Lower lobe of right lung (tissue), 2 donors: ENCODE measurements around the gene THBS4. TPM values are rescaled to one million over a fixed set of nuclear protein-coding genes. Genes with fewer than 3 reads are reported as not detected.

ENCODE experiments used
- ATAC-seq, 2 donors: fragments of 200-7000 bp; cut with Tn5 transposase; one replicate each; pipeline ENCODE4 v1.9.1; 2020 to 2022; ENCODE audit warnings: mild to moderate bottlenecking in 2 of 2, moderate library complexity in 2 of 2
- DNase-seq: peaks from one replicate; pipeline ENCODE4 v3.0.0-alpha.2; 2020
- H3K27ac ChIP-seq: fragments of 200-600 bp; one replicate; pipeline ENCODE4 v1.8.0; 2022
- H3K27me3 ChIP-seq: fragments of 200-600 bp; one replicate; pipeline ENCODE4 v1.8.0; 2022; ENCODE audit warnings: low read depth
- H3K36me3 ChIP-seq: fragments of 200-600 bp; one replicate; pipeline ENCODE4 v1.8.0; 2022; ENCODE audit warnings: mild to moderate bottlenecking
- H3K4me1 ChIP-seq: fragments of 200-600 bp; one replicate; pipeline ENCODE4 v1.8.0; 2022
- H3K4me3 ChIP-seq: fragments of 200-600 bp; one replicate; pipeline ENCODE4 v1.8.0; 2022; ENCODE audit warnings: mild to moderate bottlenecking
- H3K9me3 ChIP-seq: fragments of 200-600 bp; one replicate; pipeline ENCODE4 v1.8.0; 2022
- intact Hi-C: fragments of 100-400 bp; cut with DNase I; formaldehyde crosslinking; loops from one replicate; pipeline ENCODE4 v1.11.0; 2022
- total RNA-seq: library from RNA; stranded (reverse); fragmentation: NEBNext Ultra II Directional; extraction: Animal tissue kit (Norgen Biotek cat#: 25700); gene quantifications from one replicate; pipeline ENCODE4 v1.2.1, GENCODE V29; 2021
- TF ChIP-seq, protein P1 (sequence below): fragments of 200-600 bp; IDR thresholded peaks from one replicate; pipeline ENCODE4 v1.8.0; 2022; ENCODE audit warnings: antibody characterized with exemption, mild to moderate bottlenecking
- donor health status: DM: no; HTN: yes; CAD: no; lungs with severe emphysema.

The THBS4 gene
- total RNA-seq, 1 donor from 2014 or later = 2.9 TPM

DNA sequence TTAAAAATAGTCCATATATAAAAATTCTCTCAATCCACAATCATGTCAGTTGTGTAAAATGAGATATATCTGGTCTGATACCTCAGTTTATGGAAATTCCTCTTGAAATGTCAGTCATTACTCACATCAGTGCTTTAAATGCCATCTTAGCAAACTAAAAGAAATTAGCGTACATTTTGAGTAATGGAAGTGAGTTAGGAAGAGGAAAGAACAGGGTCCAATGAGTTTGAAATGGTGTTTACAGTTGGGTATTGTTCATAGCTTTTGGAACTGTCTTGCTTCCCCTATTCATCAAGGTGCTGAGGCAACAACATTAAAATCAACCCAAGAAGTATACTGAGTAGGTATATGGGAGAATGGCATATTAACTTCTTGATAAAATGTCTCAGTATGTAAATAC is 35.4 kb upstream of the THBS4 start:
- intact Hi-C loops = no loop called here
- H3K36me3 ChIP-seq = no peaks in the 10 kb centered on the region
- DNase-seq (no peak), ATAC-seq (no peak)
- H3K4me1 ChIP-seq = no peaks in the 10 kb centered on the region
- no peak overlapping the region for H3K27ac ChIP-seq
- H3K4me3 ChIP-seq = no peak overlapping the region
- TF ChIP-seq, protein P1, sequence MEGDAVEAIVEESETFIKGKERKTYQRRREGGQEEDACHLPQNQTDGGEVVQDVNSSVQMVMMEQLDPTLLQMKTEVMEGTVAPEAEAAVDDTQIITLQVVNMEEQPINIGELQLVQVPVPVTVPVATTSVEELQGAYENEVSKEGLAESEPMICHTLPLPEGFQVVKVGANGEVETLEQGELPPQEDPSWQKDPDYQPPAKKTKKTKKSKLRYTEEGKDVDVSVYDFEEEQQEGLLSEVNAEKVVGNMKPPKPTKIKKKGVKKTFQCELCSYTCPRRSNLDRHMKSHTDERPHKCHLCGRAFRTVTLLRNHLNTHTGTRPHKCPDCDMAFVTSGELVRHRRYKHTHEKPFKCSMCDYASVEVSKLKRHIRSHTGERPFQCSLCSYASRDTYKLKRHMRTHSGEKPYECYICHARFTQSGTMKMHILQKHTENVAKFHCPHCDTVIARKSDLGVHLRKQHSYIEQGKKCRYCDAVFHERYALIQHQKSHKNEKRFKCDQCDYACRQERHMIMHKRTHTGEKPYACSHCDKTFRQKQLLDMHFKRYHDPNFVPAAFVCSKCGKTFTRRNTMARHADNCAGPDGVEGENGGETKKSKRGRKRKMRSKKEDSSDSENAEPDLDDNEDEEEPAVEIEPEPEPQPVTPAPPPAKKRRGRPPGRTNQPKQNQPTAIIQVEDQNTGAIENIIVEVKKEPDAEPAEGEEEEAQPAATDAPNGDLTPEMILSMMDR = no peak
- no peaks in the 10 kb centered on the region for H3K9me3 ChIP-seq
- H3K27me3 ChIP-seq = no peaks in the 10 kb centered on the region

DNA sequence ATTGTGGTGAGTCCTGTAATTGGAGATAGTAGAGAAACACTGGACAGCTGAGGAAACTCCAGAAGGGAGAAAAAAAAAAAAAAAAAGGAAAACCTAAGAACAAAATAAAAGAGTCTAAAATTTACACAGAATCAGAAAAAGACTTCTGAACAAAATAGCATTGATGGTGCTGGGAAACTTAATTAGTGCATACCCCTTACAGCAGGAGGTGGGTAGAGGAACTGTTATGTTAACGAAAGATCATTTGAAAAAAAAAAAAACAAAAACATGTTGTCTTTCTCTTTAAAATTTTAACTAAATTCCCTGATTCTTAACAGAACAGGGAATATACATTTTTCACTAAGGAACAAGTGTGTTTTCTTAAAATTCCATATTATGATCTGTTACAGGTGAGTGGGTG is 32.5 kb upstream of the THBS4 start:
- intact Hi-C loops = no loop called here
- no peaks in the 10 kb centered on the region for H3K36me3 ChIP-seq

DNA sequence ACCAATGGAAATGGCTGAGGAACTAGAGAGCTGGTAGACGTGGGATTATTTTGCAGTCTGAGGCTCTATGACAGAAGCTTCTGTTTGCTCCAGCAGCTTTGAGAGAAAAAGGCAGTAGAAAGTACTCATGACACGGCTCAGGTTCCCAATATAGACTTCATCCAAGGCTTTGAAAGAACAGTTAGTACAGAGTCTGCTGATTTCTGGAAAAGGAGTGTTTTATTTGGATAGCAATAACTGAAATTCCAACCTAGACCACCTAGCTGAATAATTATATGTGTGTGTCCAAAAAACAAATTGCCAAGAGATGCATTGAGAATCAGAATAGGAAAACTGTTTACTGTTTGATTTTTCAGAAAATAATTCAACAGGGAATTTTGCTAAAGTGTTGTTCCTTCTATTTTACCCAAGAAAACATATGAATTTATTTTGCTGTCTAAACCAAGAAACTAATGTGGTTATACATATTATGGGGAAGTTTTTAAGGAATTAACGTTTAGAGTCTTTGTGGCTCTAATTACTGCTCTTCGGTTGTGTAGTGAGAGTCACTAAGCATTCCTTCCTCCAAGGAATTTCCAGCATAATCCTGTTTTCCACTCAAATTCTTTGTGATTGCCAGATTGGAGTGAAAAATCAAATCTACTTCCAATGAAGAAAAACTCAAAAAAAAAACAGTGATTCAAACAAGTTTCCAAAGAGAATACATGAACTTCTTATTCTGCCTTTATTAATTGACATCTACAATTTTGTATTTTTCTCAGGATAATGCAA is 26.0 kb upstream of the THBS4 start:
- TF ChIP-seq, protein P1 = no peak
- Histone ChIP-seq H3K4me3 (no peak overlapping the region), H3K27ac (no peak overlapping the region), H3K36me3 (no peaks in the 10 kb centered on the region), H3K27me3 (no peaks in the 10 kb centered on the region), H3K4me1 (no peaks in the 10 kb centered on the region), H3K9me3 (no peaks in the 10 kb centered on the region)
- DNase-seq (no peak), ATAC-seq (no peak)
- intact Hi-C loops = no loop called here

More for the DNA sequence above, 32.5 kb upstream of the THBS4 start:
- no peak overlapping the region for H3K4me3 ChIP-seq
- ATAC-seq = no peak
- H3K27me3 ChIP-seq = no peaks in the 10 kb centered on the region
- no peak for DNase-seq
- TF ChIP-seq, protein P1 = no peak
- H3K9me3 ChIP-seq = no peaks in the 10 kb centered on the region
- no peak overlapping the region for H3K27ac ChIP-seq
- H3K4me1 ChIP-seq = no peaks in the 10 kb centered on the region

DNA sequence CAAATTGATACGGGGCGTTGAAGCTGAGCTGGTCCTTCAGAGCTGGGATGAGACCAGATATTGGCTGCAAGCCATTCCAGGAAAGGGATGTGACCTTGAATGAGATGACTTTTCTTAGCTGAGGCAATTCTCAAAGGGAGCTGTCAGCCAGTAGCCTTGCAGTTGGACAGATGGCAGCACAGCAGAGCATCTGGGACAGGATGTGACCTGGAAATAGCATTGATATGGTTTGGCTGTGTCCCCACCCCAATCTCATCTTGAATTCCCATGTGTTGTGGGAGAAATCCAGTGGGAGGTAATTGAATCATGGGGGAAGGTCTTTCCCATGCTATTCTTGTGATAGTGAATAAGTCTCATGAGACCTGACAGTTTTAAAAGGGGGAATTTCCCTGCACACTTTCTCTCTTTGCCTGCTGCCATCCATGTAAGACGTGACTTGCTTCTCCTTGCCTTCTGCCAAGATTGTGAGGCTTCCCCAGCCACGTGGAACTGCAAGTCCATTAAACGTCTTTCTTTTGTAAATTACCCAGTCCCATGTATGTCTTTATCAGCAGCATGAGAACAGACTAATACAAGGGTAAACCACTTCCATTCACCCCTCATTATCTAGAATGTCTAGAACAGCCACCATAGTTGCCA is 24.3 kb upstream of the THBS4 start:
- no peaks in the 10 kb centered on the region for H3K4me1 ChIP-seq
- intact Hi-C loops = no loop called here
- no peaks in the 10 kb centered on the region for H3K36me3 ChIP-seq
- no peak for DNase-seq
- no peak overlapping the region for H3K27ac ChIP-seq
- H3K27me3 ChIP-seq = no peaks in the 10 kb centered on the region
- H3K4me3 ChIP-seq = no peak overlapping the region
- ATAC-seq = no peak
- no peaks in the 10 kb centered on the region for H3K9me3 ChIP-seq
- TF ChIP-seq, protein P1 = no peak

DNA sequence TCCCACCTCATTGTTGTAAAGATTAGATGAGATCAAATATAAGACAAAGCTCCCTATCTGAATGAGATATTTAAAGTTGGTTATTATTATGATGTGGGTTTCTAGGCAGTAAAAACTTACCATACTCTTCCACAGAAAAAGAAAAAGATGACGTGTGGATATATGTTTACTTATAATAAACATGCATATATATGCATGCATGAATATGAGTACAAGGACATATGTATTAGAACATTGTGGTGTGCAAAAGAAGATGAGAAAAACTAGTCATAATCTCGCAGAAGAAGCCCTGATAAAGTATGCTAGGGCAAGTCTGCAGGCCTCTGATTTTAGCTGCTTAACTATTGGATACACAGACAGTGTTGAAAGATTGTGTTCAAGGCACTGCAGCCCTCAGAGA is 10.1 kb upstream of the THBS4 start:
- TF ChIP-seq, protein P1 = no peak
- ATAC-seq (no peak), DNase-seq (no peak)
- no peaks in the 10 kb centered on the region for H3K36me3 ChIP-seq
- H3K27me3 ChIP-seq = no peaks in the 10 kb centered on the region
- no peaks in the 10 kb centered on the region for H3K4me1 ChIP-seq
- no peak overlapping the region for H3K27ac ChIP-seq
- intact Hi-C loops = no loop called here
- H3K9me3 ChIP-seq = no peaks in the 10 kb centered on the region
- no peak overlapping the region for H3K4me3 ChIP-seq
